DOHH2 (cell line): ENCODE data around the gene NDUFS4.

ENCODE experiments used
- EZH2phosphoT487 ChIP-seq: fragments of 200-600 bp; sonication (generic); IDR thresholded peaks from 2 replicates; pipeline ENCODE4 v1.6.1; 2017; ENCODE audit warnings: borderline replicate concordance, mild to moderate bottlenecking, antibody characterized with exemption, low read length, moderate library complexity, mixed read lengths
- TF ChIP-seq, protein P1 (sequence below): fragments of 200-600 bp; sonication (generic); IDR thresholded peaks from one replicate; pipeline ENCODE4 v1.5.1; 2014; ENCODE audit warnings: antibody characterized with exemption, mild to moderate bottlenecking, low read depth, low read length; ENCODE audit not compliant: poor library complexity, severe bottlenecking

DNA sequence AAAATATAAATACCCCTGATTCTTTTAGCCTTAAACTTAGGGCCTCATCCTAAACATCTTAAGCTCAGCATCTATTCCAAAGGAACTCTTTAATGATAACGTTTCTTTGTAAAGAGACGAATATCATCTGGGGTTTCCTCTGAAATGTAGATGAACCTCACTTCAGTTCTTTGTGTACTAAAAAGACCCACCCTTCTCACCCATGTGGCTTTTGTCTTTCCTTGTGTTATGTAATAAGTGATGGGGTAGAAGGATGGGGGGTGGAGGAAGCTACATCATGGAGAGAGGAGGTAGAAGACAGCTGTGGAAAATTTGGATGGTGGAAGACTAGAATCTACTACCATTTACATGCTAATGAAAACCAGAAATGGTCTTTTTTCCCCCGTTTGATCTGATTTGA, 111.0 kb downstream of the NDUFS4 start:
- TF ChIP-seq, protein P1, sequence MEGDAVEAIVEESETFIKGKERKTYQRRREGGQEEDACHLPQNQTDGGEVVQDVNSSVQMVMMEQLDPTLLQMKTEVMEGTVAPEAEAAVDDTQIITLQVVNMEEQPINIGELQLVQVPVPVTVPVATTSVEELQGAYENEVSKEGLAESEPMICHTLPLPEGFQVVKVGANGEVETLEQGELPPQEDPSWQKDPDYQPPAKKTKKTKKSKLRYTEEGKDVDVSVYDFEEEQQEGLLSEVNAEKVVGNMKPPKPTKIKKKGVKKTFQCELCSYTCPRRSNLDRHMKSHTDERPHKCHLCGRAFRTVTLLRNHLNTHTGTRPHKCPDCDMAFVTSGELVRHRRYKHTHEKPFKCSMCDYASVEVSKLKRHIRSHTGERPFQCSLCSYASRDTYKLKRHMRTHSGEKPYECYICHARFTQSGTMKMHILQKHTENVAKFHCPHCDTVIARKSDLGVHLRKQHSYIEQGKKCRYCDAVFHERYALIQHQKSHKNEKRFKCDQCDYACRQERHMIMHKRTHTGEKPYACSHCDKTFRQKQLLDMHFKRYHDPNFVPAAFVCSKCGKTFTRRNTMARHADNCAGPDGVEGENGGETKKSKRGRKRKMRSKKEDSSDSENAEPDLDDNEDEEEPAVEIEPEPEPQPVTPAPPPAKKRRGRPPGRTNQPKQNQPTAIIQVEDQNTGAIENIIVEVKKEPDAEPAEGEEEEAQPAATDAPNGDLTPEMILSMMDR, result no peak
- TF ChIP-seq EZH2phosphoT487, result no peak
